Natural killer cell (primary cell): ENCODE results near the gene RANGRF. TPM values are rescaled to one million over a fixed set of nuclear protein-coding genes. Genes with fewer than 3 reads are reported as not detected.

Experiments used
- ATAC-seq, 3 donors: fragments of 150-1000 bp in 2 of 3; fragments of 200-7000 bp in 1 of 3; cut with Tn5 transposase; 1 replicate in 1 of 3; 2 replicates in 2 of 3; pipeline ENCODE4 v1.10.0; 2021; ENCODE audit warnings: mild to moderate bottlenecking in 2 of 3, moderate library complexity in 2 of 3
- DNase-seq, 2 donors: peaks; one replicate each; pipeline versions ENCODE4 v3.0.0 to v3.0.0-alpha.2; 2013 to 2021; ENCODE audit warnings: mixed read lengths in 1 of 2
- H3K27ac ChIP-seq: one replicate; pipeline ENCODE4 v1.5.1; 2013; ENCODE audit warnings: mild to moderate bottlenecking, low read length
- H3K27me3 ChIP-seq: one replicate; pipeline ENCODE4 v1.6.1; 2013; ENCODE audit warnings: low read length; ENCODE audit not compliant: control insufficient read depth, insufficient read depth
- H3K36me3 ChIP-seq: one replicate; pipeline ENCODE4 v1.6.1; 2013; ENCODE audit warnings: low read length; ENCODE audit not compliant: control insufficient read depth, insufficient read depth
- H3K4me1 ChIP-seq: one replicate; pipeline ENCODE4 v1.6.1; 2013; ENCODE audit warnings: low read length; ENCODE audit not compliant: control insufficient read depth, insufficient read depth
- H3K4me3 ChIP-seq: one replicate; pipeline ENCODE4 v1.5.1; 2013; ENCODE audit warnings: low read length
- H3K9me3 ChIP-seq: one replicate; pipeline ENCODE4 v1.6.1; 2013; ENCODE audit warnings: low read length; ENCODE audit not compliant: control insufficient read depth, insufficient read depth
- H3K27ac Mint-ChIP-seq, 2 donors: one replicate each; pipeline ENCODE4 v1.8.0; 2022; ENCODE audit warnings: mild to moderate bottlenecking in 2 of 2, mixed read lengths in 2 of 2, moderate library complexity in 1 of 2
- H3K27me3 Mint-ChIP-seq, 2 donors: one replicate each; pipeline ENCODE4 v1.8.0; 2022; ENCODE audit warnings: low read depth in 2 of 2, mixed read lengths in 2 of 2
- H3K36me3 Mint-ChIP-seq: one replicate; pipeline ENCODE4 v1.8.0; 2022; ENCODE audit warnings: mixed read lengths
- H3K4me1 Mint-ChIP-seq, 2 donors: one replicate each; pipeline ENCODE4 v1.8.0; 2022; ENCODE audit warnings: mixed read lengths in 2 of 2
- H3K4me3 Mint-ChIP-seq: one replicate; pipeline ENCODE4 v1.8.0; 2022; ENCODE audit warnings: mild to moderate bottlenecking, moderate library complexity, mixed read lengths
- H3K9me3 Mint-ChIP-seq, 2 donors: one replicate each; pipeline ENCODE4 v1.8.0; 2022; ENCODE audit warnings: mixed read lengths in 2 of 2
- CTCF ChIP-seq: fragments of 200-600 bp; IDR thresholded peaks from one replicate; pipeline ENCODE4 v1.8.0; 2022; ENCODE audit warnings: antibody characterized with exemption
- WGBS: methylation state at CpG from one replicate; pipeline ENCODE4 v1.1.7; 2013; ENCODE audit warnings: missing lambda C conversion rate; ENCODE audit not compliant: insufficient coverage; 5-methylcytosine and 5-hydroxymethylcytosine counted together
- intact Hi-C: fragments of 100-400 bp; cut with micrococcal nuclease; formaldehyde crosslinking; loops from one replicate; pipeline ENCODE4 v1.14.2; 2022
- total RNA-seq, 4 donors: library from RNA; stranded (reverse); fragments of 120-200 nt in 1 of 4; gene quantifications; one replicate each; pipeline versions ENCODE4 v1.2.3 to v1.2.4, GENCODE V29; 2013 to 2022

The RANGRF gene
- total RNA-seq, 3 donors from 2014 or later (not counting 1 experiment from before 2014, with no cell fraction given), result 34.4 to 51.5 (median 44.6) TPM

- no peaks in the 10 kb centered on the region for H3K36me3 Mint-ChIP-seq
- H3K9me3 ChIP-seq, result no peaks in the 10 kb centered on the region
- no peak overlapping the region for H3K4me3 ChIP-seq
- no peaks in the 10 kb centered on the region for H3K27me3 ChIP-seq
- ATAC-seq, result no peak
- 100% methylated on average over 1 of the region's 1 CpG for WGBS
- no peak overlapping the region for H3K4me3 Mint-ChIP-seq
- TF ChIP-seq CTCF, result no peak
- intact Hi-C loops, result no loop called here
- H3K27ac ChIP-seq, result no peak overlapping the region
- H3K4me1 Mint-ChIP-seq, result no peaks in the 10 kb centered on the region
- H3K4me1 ChIP-seq, result no peaks in the 10 kb centered on the region
- no peak for DNase-seq
- H3K36me3 ChIP-seq, result peaks cover 7% of the 10 kb centered on the region
- H3K27ac Mint-ChIP-seq, result no peak overlapping the region
- no peaks in the 10 kb centered on the region for H3K27me3 Mint-ChIP-seq
- no peaks in the 10 kb centered on the region for H3K9me3 Mint-ChIP-seq
Measured at GRCh38 chr17:8272421-8272820, 16.0 kb upstream of the RANGRF start.

GRCh38 chr17:8273884-8274444 lies 14.5 kb upstream of the RANGRF start:
- H3K36me3 Mint-ChIP-seq, result no peaks in the 10 kb centered on the region
- Histone ChIP-seq H3K36me3 (peaks cover 4% of the 10 kb centered on the region), H3K4me3 (no peak overlapping the region), H3K9me3 (no peaks in the 10 kb centered on the region), H3K4me1 (no peaks in the 10 kb centered on the region), H3K27ac (no peak overlapping the region), H3K27me3 (no peaks in the 10 kb centered on the region)
- intact Hi-C loops, result no loop called here
- ATAC-seq (no peak), DNase-seq (no peak)
- H3K4me3 Mint-ChIP-seq, result no peak overlapping the region
- H3K9me3 Mint-ChIP-seq, result no peaks in the 10 kb centered on the region
- no peaks in the 10 kb centered on the region for H3K4me1 Mint-ChIP-seq
- H3K27me3 Mint-ChIP-seq, result no peaks in the 10 kb centered on the region
- TF ChIP-seq CTCF, result no peak
- H3K27ac Mint-ChIP-seq, result no peak overlapping the region
- WGBS, result 95% methylated on average over 4 of the region's 4 CpGs

- Histone ChIP-seq H3K9me3 (no peaks in the 10 kb centered on the region), H3K4me1 (no peaks in the 10 kb centered on the region), H3K4me3 (no peak overlapping the region), H3K27me3 (no peaks in the 10 kb centered on the region), H3K36me3 (no peaks in the 10 kb centered on the region), H3K27ac (no peak overlapping the region)
- no peaks in the 10 kb centered on the region for H3K27me3 Mint-ChIP-seq
- ATAC-seq, result no peak
- no peak for TF ChIP-seq CTCF
- H3K4me3 Mint-ChIP-seq, result no peak overlapping the region
- H3K4me1 Mint-ChIP-seq, result no peaks in the 10 kb centered on the region
- intact Hi-C loops, result no loop called here
- no peak for DNase-seq
- no peak overlapping the region for H3K27ac Mint-ChIP-seq
- no peaks in the 10 kb centered on the region for H3K9me3 Mint-ChIP-seq
- H3K36me3 Mint-ChIP-seq, result no peaks in the 10 kb centered on the region
- WGBS, result 100% methylated on average over 3 of the region's 5 CpGs
Measured at GRCh38 chr17:8274816-8275215, 13.7 kb upstream of the RANGRF start.
